Peyer's patch (tissue), 4 donors: Measurements from ENCODE around the gene WDR38.
A peak's percentile ranks its signal among the peaks of the same experiment; 100 is the strongest.

Experiments used
- POLR2A ChIP-seq, 2 donors: fragments of 450-650 bp; IDR thresholded peaks; one replicate each; pipeline ENCODE4 v1.5.1; 2017; ENCODE audit warnings: antibody characterized with exemption in 2 of 2, mild to moderate bottlenecking in 2 of 2, moderate library complexity in 2 of 2
- TF ChIP-seq, protein P1 (sequence below), 6 experiments: fragments of 450-650 bp in 4 of 6; fragments of 200-600 bp in 2 of 6; sonication (generic) in 1 of 6; IDR thresholded peaks; one replicate each; pipeline ENCODE4 v1.5.1; 2017 to 2019; ENCODE audit warnings: antibody characterized with exemption in 6 of 6, mild to moderate bottlenecking in 3 of 6, moderate library complexity in 1 of 6

DNA sequence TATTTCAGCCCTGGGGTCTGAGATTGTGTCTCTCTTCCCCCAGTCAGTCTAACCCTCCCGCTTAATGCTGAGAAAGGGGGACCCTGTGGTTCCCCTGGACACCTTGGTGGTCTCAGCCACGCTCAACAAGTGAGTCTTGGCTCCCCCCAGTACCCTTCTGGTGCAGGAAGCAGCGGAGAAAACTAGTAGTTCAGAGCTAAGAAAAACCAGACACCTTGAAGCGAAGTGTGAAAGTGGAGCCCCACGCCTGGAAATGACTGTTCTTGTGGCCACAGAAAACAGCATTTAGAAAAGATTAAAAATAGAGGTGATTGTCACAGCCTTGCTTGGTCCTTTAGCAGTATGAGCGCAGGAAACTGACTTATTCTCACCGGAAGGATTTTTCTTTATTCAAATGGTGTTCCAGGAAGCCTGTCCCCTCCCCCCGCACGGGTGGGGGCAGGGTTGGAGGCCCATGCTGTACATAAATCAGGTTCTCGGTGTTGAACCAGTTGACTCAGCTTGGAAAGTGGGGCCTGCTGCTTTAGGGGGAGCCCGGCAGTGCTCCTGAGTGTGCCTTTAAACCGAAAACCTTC is 16.8 kb downstream of the WDR38 start:
- TF ChIP-seq, protein P1, sequence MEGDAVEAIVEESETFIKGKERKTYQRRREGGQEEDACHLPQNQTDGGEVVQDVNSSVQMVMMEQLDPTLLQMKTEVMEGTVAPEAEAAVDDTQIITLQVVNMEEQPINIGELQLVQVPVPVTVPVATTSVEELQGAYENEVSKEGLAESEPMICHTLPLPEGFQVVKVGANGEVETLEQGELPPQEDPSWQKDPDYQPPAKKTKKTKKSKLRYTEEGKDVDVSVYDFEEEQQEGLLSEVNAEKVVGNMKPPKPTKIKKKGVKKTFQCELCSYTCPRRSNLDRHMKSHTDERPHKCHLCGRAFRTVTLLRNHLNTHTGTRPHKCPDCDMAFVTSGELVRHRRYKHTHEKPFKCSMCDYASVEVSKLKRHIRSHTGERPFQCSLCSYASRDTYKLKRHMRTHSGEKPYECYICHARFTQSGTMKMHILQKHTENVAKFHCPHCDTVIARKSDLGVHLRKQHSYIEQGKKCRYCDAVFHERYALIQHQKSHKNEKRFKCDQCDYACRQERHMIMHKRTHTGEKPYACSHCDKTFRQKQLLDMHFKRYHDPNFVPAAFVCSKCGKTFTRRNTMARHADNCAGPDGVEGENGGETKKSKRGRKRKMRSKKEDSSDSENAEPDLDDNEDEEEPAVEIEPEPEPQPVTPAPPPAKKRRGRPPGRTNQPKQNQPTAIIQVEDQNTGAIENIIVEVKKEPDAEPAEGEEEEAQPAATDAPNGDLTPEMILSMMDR (IDR thresholded peaks at IDR 0.05) = no peak
- peak in 1 of 2 donors; percentile 13 for TF ChIP-seq POLR2A (IDR thresholded peaks at IDR 0.05)
